Muscle of leg (tissue), 11 donors: Measurements from ENCODE around the gene AGBL4. TPM values are rescaled to one million over a fixed set of nuclear protein-coding genes. Genes with fewer than 3 reads are reported as not detected.

ENCODE experiments used
- DNase-seq: peaks from one replicate; pipeline ENCODE4 v3.0.0; 2013
- H3K27ac ChIP-seq: one replicate; pipeline ENCODE4 v1.5.1; 2013; ENCODE audit warnings: mild to moderate bottlenecking, low read length, control low read depth
- H3K27me3 ChIP-seq: one replicate; pipeline ENCODE4 v1.6.1; 2013; ENCODE audit warnings: low read length; ENCODE audit not compliant: control insufficient read depth, insufficient read depth
- H3K36me3 ChIP-seq: one replicate; pipeline ENCODE4 v1.6.1; 2013; ENCODE audit warnings: low read length; ENCODE audit not compliant: control insufficient read depth, insufficient read depth
- H3K4me1 ChIP-seq: one replicate; pipeline ENCODE4 v1.6.1; 2013; ENCODE audit warnings: low read length; ENCODE audit not compliant: control insufficient read depth, insufficient read depth
- H3K4me3 ChIP-seq: one replicate; pipeline ENCODE4 v1.5.1; 2013; ENCODE audit warnings: low read length, control low read depth
- H3K9me3 ChIP-seq: replicated peaks from 2 replicates; pipeline ENCODE4 v1.6.1; 2013; ENCODE audit warnings: low read depth, low read length; ENCODE audit not compliant: control insufficient read depth
- WGBS: methylation state at CpG from one replicate; pipeline ENCODE4 v1.1.5; 2013; ENCODE audit warnings: missing lambda C conversion rate; ENCODE audit not compliant: insufficient coverage; 5-methylcytosine and 5-hydroxymethylcytosine counted together
- polyA plus RNA-seq, 8 donors: library from polyadenylated mRNA; unstranded; fragments of 120-200 nt; gene quantifications; one replicate each; pipeline versions ENCODE4 v1.2.1 to v1.2.3, GENCODE V29; 2013; ENCODE audit warnings: inconsistent platforms in 1 of 8, low replicate concordance in 1 of 8; ENCODE audit not compliant: insufficient read length in 8 of 8, insufficient read depth in 1 of 8
- total RNA-seq: library from RNA; stranded (reverse); fragments of 120-200 nt; gene quantifications from one replicate; pipeline ENCODE4 v1.2.4, GENCODE V29; 2013

The AGBL4 gene
- total and polyA plus RNA-seq, 9 donors, result 0.05 to 0.50 (median 0.18) TPM

- WGBS, result no CpG with 5 or more reads among the region's 1 CpG
- Histone ChIP-seq H3K27ac (no peak overlapping the region), H3K4me3 (no peak overlapping the region), H3K4me1 (no peaks in the 10 kb centered on the region), H3K27me3 (no peaks in the 10 kb centered on the region), H3K9me3 (no peaks in the 10 kb centered on the region), H3K36me3 (no peaks in the 10 kb centered on the region)
- DNase-seq, result no peak
These were observed 819.0 kb downstream of the AGBL4 start for GRCh38 chr1:49204720-49205119.

GRCh38 chr1:49200738-49201137, 823.0 kb downstream of the AGBL4 start:
- Histone ChIP-seq H3K27me3 (no peaks in the 10 kb centered on the region), H3K9me3 (peaks cover 3% of the 10 kb centered on the region), H3K27ac (no peak overlapping the region), H3K4me3 (no peak overlapping the region), H3K4me1 (no peaks in the 10 kb centered on the region), H3K36me3 (no peaks in the 10 kb centered on the region)
- no CpG with 5 or more reads among the region's 1 CpG for WGBS
- DNase-seq, result no peak

GRCh38 chr1:49199564-49199963, 824.2 kb downstream of the AGBL4 start:
- Histone ChIP-seq H3K36me3 (no peaks in the 10 kb centered on the region), H3K27me3 (no peaks in the 10 kb centered on the region), H3K27ac (no peak overlapping the region), H3K4me3 (no peak overlapping the region), H3K9me3 (peaks cover 3% of the 10 kb centered on the region), H3K4me1 (no peaks in the 10 kb centered on the region)
- DNase-seq, result no peak

GRCh38 chr1:49197081-49197480, 826.7 kb downstream of the AGBL4 start:
- no peaks in the 10 kb centered on the region for H3K4me1 ChIP-seq
- DNase-seq, result no peak
- peaks cover 5% of the 10 kb centered on the region for H3K9me3 ChIP-seq
- no CpG with 5 or more reads among the region's 2 CpGs for WGBS
- H3K36me3 ChIP-seq, result no peaks in the 10 kb centered on the region
- no peaks in the 10 kb centered on the region for H3K27me3 ChIP-seq
- no peak overlapping the region for H3K4me3 ChIP-seq
- H3K27ac ChIP-seq, result no peak overlapping the region

GRCh38 chr1:49190138-49190537, 833.6 kb downstream of the AGBL4 start:
- H3K27ac ChIP-seq, result no peak overlapping the region
- H3K9me3 ChIP-seq, result peaks cover 2% of the 10 kb centered on the region
- no peaks in the 10 kb centered on the region for H3K27me3 ChIP-seq
- H3K36me3 ChIP-seq, result no peaks in the 10 kb centered on the region
- H3K4me3 ChIP-seq, result no peak overlapping the region
- H3K4me1 ChIP-seq, result no peaks in the 10 kb centered on the region
- DNase-seq, result no peak
- WGBS, result no CpG with 5 or more reads among the region's 1 CpG

- Histone ChIP-seq H3K4me1 (no peaks in the 10 kb centered on the region), H3K4me3 (no peak overlapping the region), H3K27ac (no peak overlapping the region), H3K27me3 (no peaks in the 10 kb centered on the region), H3K9me3 (no peaks in the 10 kb centered on the region), H3K36me3 (no peaks in the 10 kb centered on the region)
- peak; percentile 14 for DNase-seq
- no CpG with 5 or more reads among the region's 3 CpGs for WGBS
These were observed 836.7 kb downstream of the AGBL4 start for GRCh38 chr1:49187056-49187455.

GRCh38 chr1:49185450-49185980, 838.2 kb downstream of the AGBL4 start:
- no peak overlapping the region for H3K4me3 ChIP-seq
- H3K36me3 ChIP-seq, result no peaks in the 10 kb centered on the region
- H3K9me3 ChIP-seq, result no peaks in the 10 kb centered on the region
- no peaks in the 10 kb centered on the region for H3K27me3 ChIP-seq
- H3K4me1 ChIP-seq, result no peaks in the 10 kb centered on the region
- 70% methylated on average over 4 of the region's 4 CpGs for WGBS
- no peak for DNase-seq
- H3K27ac ChIP-seq, result no peak overlapping the region

GRCh38 chr1:49183489-49183888, 840.3 kb downstream of the AGBL4 start:
- Histone ChIP-seq H3K9me3 (no peaks in the 10 kb centered on the region), H3K4me3 (no peak overlapping the region), H3K4me1 (no peaks in the 10 kb centered on the region), H3K36me3 (no peaks in the 10 kb centered on the region), H3K27ac (no peak overlapping the region), H3K27me3 (no peaks in the 10 kb centered on the region)
- DNase-seq, result no peak

- no peak overlapping the region for H3K27ac ChIP-seq
- no peaks in the 10 kb centered on the region for H3K4me1 ChIP-seq
- WGBS, result 92% methylated on average over 2 of the region's 2 CpGs
- H3K27me3 ChIP-seq, result no peaks in the 10 kb centered on the region
- H3K4me3 ChIP-seq, result no peak overlapping the region
- H3K9me3 ChIP-seq, result no peaks in the 10 kb centered on the region
- DNase-seq, result no peak
- no peaks in the 10 kb centered on the region for H3K36me3 ChIP-seq
These were observed 842.7 kb downstream of the AGBL4 start for GRCh38 chr1:49181033-49181432.

- Histone ChIP-seq H3K36me3 (no peaks in the 10 kb centered on the region), H3K4me1 (no peaks in the 10 kb centered on the region)
These were observed 851.7 kb downstream of the AGBL4 start for GRCh38 chr1:49171941-49172593.

GRCh38 chr1:49166031-49166430, 857.7 kb downstream of the AGBL4 start:
- no peak for DNase-seq
- Histone ChIP-seq H3K4me3 (no peak overlapping the region), H3K27me3 (no peaks in the 10 kb centered on the region), H3K27ac (no peak overlapping the region), H3K36me3 (no peaks in the 10 kb centered on the region), H3K9me3 (no peaks in the 10 kb centered on the region), H3K4me1 (no peaks in the 10 kb centered on the region)
- WGBS, result no CpG with 5 or more reads among the region's 2 CpGs

More at GRCh38 chr1:49171941-49172593, 851.7 kb downstream of the AGBL4 start:
- no peak overlapping the region for H3K27ac ChIP-seq
- no peak for DNase-seq
- 67% methylated on average over 1 of the region's 2 CpGs for WGBS
- H3K27me3 ChIP-seq, result no peaks in the 10 kb centered on the region
- no peak overlapping the region for H3K4me3 ChIP-seq
- H3K9me3 ChIP-seq, result no peaks in the 10 kb centered on the region
